ENCODE results near the gene PRDX5.
A peak's percentile ranks its signal among the peaks of the same experiment; 100 is the strongest.

PRDX5 gene

DNA sequence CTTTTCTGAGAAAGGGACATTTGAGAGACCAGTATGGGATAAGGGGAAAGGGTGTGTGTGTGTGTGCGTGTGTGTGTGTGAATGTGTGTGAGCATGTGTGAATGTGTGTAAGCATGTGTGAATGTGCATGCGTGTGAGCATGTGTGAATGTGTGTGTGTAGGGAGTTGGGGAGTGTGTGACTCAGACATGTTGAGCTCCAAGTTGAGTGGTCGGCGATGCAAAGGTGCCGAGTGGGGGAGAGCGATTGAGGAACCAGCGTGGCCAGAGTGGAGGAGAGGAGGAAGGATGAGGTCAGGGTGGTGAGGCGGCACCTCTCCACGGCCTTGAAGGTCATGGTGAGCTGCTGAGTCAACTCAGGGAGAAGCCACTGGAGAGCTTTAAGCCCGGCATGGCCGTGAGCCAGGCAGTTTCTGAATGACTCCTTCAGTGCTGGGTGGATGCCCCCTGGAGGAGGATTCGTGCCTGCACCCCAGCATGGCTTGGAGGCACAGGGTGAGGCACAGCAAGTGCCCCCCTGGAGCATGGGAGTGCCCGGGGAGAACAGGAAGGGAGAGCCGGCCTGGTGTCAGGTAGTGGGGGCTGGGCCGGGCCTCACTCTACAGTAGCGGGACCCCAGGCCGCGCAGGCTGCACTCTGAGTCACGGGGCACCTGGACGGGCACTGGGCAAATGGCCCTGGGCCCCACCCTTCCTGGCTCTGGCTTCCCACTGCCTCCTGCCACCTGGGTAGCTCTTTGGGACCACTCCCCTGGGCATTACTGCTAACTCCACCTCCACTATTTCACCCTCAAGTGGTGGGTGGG lies 13.8 kb downstream of the PRDX5 start:
- no peak for DNase-seq (ENCODE audit: low read depth)
- TF ChIP-seq, protein P1, sequence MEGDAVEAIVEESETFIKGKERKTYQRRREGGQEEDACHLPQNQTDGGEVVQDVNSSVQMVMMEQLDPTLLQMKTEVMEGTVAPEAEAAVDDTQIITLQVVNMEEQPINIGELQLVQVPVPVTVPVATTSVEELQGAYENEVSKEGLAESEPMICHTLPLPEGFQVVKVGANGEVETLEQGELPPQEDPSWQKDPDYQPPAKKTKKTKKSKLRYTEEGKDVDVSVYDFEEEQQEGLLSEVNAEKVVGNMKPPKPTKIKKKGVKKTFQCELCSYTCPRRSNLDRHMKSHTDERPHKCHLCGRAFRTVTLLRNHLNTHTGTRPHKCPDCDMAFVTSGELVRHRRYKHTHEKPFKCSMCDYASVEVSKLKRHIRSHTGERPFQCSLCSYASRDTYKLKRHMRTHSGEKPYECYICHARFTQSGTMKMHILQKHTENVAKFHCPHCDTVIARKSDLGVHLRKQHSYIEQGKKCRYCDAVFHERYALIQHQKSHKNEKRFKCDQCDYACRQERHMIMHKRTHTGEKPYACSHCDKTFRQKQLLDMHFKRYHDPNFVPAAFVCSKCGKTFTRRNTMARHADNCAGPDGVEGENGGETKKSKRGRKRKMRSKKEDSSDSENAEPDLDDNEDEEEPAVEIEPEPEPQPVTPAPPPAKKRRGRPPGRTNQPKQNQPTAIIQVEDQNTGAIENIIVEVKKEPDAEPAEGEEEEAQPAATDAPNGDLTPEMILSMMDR (IDR thresholded peaks at IDR 0.05; ENCODE audit: control insufficient read depth, extremely low read depth, insufficient read depth) = peak; percentile 9
- H3K4me3 ChIP-seq (ENCODE audit: low read depth, low read length) = no peak overlapping the region

- TF ChIP-seq, protein P1 (IDR thresholded peaks at IDR 0.05; ENCODE audit: control insufficient read depth, extremely low read depth, insufficient read depth) = no peak
- no peak overlapping the region for H3K4me3 ChIP-seq (ENCODE audit: low read depth, low read length)
- DNase-seq (ENCODE audit: low read depth) = no peak
Measured at GRCh38 chr11:64333556-64333955, 15.6 kb downstream of the PRDX5 start.

- H3K4me3 ChIP-seq (ENCODE audit: low read depth, low read length) = no peak overlapping the region
- TF ChIP-seq, protein P1 (IDR thresholded peaks at IDR 0.05; ENCODE audit: control insufficient read depth, extremely low read depth, insufficient read depth) = no peak
- DNase-seq (ENCODE audit: low read depth) = no peak
Measured at GRCh38 chr11:64334764-64335735, 17.1 kb downstream of the PRDX5 start.

GRCh38 chr11:64337538-64338249 lies 19.8 kb downstream of the PRDX5 start:
- no peak overlapping the region for H3K4me3 ChIP-seq (ENCODE audit: low read depth, low read length)
- no peak for DNase-seq (ENCODE audit: low read depth)
- TF ChIP-seq, protein P1 (IDR thresholded peaks at IDR 0.05; ENCODE audit: control insufficient read depth, extremely low read depth, insufficient read depth) = no peak

DNA sequence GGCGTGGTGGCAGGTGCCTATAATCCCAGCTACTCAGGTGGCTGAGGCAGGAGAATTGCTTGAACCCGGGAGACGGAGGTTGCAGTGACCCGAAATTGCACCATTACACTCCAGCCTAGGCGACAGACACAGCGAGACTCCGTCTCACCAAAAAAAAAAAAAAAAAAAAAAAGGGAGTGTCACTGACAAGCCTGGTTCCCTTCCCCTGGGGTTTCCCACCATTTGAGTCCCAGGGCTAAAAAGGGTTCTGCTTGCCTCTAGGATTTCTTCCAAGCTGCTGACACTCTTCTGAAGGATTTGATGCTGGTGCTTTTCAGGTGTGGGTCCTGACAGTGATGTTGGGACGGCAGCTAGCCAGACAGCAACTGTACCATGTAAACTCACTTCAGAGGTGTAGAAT lies 20.8 kb downstream of the PRDX5 start:
- TF ChIP-seq, protein P1 (IDR thresholded peaks at IDR 0.05; ENCODE audit: control insufficient read depth, extremely low read depth, insufficient read depth) = no peak
- no peak for DNase-seq (ENCODE audit: low read depth)
- H3K4me3 ChIP-seq (ENCODE audit: low read depth, low read length) = no peak overlapping the region

GRCh38 chr11:64339286-64339685 lies 21.4 kb downstream of the PRDX5 start:
- TF ChIP-seq, protein P1 (IDR thresholded peaks at IDR 0.05; ENCODE audit: control insufficient read depth, extremely low read depth, insufficient read depth) = no peak
- no peak overlapping the region for H3K4me3 ChIP-seq (ENCODE audit: low read depth, low read length)
- no peak for DNase-seq (ENCODE audit: low read depth)
